ENCODE results near the gene BCR.

The BCR gene

DNA sequence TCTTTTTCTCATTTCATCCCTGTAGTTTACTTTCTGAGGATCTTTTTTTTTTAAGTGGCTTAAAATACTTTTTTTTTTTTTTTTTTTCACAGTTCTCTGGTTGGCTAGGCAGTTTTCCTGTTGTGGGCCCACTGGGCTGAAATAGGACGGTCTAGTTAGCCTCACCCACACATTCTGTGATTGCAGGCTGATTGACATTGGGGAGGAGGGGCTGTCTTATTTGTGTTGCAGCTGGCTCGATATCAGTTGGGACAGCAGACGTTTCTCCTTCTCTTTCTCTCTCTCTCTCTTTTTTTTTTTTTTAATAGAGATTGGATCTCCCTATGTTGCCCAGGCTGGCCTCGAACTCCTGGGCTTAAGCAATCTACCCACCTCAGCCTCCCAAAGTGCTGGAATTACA lies 6.9 kb downstream of the BCR start:
- H3K4me3 Mint-ChIP-seq: no peak overlapping the region
- peaks cover 15% of the 10 kb centered on the region for H3K27me3 Mint-ChIP-seq (ENCODE audit: low read depth)
- H3K4me1 Mint-ChIP-seq: peaks cover 35% of the 10 kb centered on the region
- peaks cover 38% of the 10 kb centered on the region for H3K36me3 Mint-ChIP-seq (ENCODE audit: low read depth)
- no peaks in the 10 kb centered on the region for H3K9me3 Mint-ChIP-seq
- no peak for TF ChIP-seq CTCF (IDR thresholded peaks at IDR 0.05; ENCODE audit: unreplicated experiment in 3 of 3)
- H3K27ac Mint-ChIP-seq: no peak overlapping the region

DNA sequence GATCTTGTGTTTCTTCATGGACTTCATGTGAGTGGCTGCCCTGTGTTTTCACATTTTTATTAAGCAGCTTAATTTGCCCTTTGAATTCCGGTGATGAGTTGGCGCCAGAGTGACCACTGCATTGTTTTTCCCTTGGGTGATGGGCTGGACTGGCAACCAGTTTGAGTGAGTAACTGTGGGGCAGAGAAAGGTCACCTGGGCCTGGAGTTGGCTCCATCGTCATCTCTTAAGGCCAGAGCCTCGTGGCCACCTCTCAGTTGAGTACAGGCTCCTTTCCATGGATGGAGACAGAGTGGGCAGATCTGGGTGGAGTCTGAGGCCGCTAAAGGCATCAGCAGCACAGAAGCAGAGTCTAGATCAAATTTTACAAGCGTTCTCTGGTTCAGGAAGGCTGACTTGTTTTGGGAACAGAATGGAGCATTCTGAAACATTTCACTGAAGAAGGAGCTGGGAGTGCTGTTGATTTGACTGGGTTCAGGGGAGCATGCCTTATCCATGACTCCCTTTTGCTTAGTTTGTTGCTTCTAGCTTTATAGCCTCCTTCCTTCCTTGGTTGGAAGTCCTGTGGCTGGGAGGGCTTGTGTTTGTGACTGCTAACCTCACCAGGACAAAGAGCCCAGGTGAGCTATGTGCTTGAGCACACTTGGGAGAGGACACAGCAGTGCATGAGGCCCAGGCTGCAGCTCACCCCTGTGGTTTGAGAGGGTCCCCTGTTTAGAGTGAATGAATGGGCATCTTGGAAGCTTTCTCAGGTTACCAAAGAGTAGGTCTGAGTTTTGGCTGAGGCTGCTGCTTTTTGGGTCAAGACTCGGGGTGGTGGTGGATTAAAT lies 7.8 kb downstream of the BCR start:
- TF ChIP-seq CTCF (IDR thresholded peaks at IDR 0.05; ENCODE audit: unreplicated experiment in 3 of 3): no peak
- Mint-ChIP-seq H3K36me3 (ENCODE audit: low read depth) (peaks cover 43% of the 10 kb centered on the region), H3K27me3 (ENCODE audit: low read depth) (peaks cover 12% of the 10 kb centered on the region), H3K27ac (no peak overlapping the region), H3K9me3 (no peaks in the 10 kb centered on the region), H3K4me3 (no peak overlapping the region), H3K4me1 (peaks cover 29% of the 10 kb centered on the region)

- Mint-ChIP-seq H3K4me3 (no peak overlapping the region), H3K27me3 (ENCODE audit: low read depth) (peaks cover 12% of the 10 kb centered on the region), H3K9me3 (no peaks in the 10 kb centered on the region), H3K4me1 (peaks cover 19% of the 10 kb centered on the region), H3K27ac (no peak overlapping the region), H3K36me3 (ENCODE audit: low read depth) (peaks cover 39% of the 10 kb centered on the region)
- no peak for TF ChIP-seq CTCF (IDR thresholded peaks at IDR 0.05; ENCODE audit: unreplicated experiment in 3 of 3)
Observed at GRCh38 chr22:23190526-23190925, 10.2 kb downstream of the BCR start.

DNA sequence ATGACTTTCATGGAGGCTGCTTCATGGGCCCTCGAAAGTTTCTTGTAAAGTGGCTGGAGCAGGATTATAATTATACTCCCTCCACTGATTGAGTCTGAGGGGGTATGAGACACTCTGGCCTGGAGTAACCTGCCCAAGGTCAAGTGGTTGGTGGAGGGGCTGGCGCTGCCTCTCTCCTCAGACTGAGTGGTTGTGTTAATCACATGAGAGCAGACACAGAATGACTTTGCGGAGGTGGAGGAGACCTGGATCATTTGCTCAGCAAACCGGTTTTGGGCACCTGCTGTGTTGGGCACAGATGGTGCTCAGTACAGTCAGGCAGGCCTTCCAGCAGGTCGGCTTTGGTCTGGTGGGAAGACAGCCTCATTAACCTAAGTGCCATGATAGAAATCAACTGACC lies 11.8 kb downstream of the BCR start:
- no peak for TF ChIP-seq CTCF (IDR thresholded peaks at IDR 0.05; ENCODE audit: unreplicated experiment in 3 of 3)
- no peak overlapping the region for H3K4me3 Mint-ChIP-seq
- H3K4me1 Mint-ChIP-seq: peaks cover 19% of the 10 kb centered on the region
- peak overlapping the region in 1 of 3 experiments; percentile 80 for H3K27ac Mint-ChIP-seq
- peaks cover 5% of the 10 kb centered on the region for H3K27me3 Mint-ChIP-seq (ENCODE audit: low read depth)
- H3K36me3 Mint-ChIP-seq (ENCODE audit: low read depth): peaks cover 29% of the 10 kb centered on the region
- no peaks in the 10 kb centered on the region for H3K9me3 Mint-ChIP-seq

GRCh38 chr22:23192558-23192957 lies 12.2 kb downstream of the BCR start:
- H3K27ac Mint-ChIP-seq: peak overlapping the region in 1 of 3 experiments; percentile 80
- peaks cover 21% of the 10 kb centered on the region for H3K4me1 Mint-ChIP-seq
- H3K4me3 Mint-ChIP-seq: no peak overlapping the region
- no peaks in the 10 kb centered on the region for H3K9me3 Mint-ChIP-seq
- H3K27me3 Mint-ChIP-seq (ENCODE audit: low read depth): peaks cover 5% of the 10 kb centered on the region
- no peak for TF ChIP-seq CTCF (IDR thresholded peaks at IDR 0.05; ENCODE audit: unreplicated experiment in 3 of 3)
- peaks cover 27% of the 10 kb centered on the region for H3K36me3 Mint-ChIP-seq (ENCODE audit: low read depth)
